CD4-positive, alpha-beta T cell treated with Interleukin-21 for 1 hour (primary cell): ENCODE results near the gene SRSF4.
"Not testable (repeated sequence)": the region's sequence is repeated elsewhere in the genome, so short reads cannot be mapped to it uniquely, and the experiment has no call there.

Experiments used
- DNase-seq: peaks from one replicate; pipeline ENCODE4 v3.0.0-alpha.2; 2020

SRSF4 gene

DNA sequence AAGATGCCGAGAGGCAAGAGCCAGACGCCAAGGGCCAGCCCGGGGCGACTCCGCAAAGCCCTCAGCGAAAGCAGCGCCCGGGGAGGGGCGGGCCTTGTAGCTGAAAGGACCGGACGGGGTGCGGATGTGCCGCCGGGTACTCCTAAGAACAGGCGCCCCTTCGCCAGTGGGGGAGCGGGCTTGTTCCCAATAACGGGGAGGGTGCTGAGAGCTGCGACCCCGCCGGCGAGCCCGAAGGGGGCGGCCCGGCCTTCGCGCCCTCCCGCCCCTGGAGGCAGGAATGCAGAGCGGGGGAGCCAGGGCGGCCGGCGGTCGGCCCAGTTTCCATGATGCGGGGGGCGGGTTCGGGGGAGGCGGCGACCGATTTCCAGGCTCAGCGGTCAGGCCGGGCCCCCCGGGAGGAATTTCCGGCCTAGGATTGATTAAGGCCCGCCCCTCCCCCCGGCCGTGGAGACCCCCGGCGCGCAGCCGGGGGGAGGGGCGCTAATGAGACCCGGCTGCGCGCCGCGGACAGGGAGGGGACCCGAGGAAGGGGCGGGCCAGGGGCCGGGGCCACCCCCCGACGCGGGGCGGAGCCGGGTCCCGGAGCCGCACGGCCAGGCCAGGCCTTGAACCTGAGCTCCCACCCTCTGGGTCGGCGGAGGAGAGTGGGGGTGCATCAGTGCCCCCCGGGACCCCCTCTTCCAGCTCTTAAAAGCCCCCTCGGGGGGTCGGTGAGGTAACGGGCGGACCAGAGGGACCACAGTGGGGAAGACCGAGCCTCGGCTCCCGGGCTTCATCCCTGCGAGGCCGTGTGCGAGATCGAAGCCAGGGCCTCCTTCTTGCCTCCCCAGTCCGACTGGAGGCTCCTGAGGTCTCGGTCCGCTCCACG lies 57.1 kb downstream of the SRSF4 start:
- peak; percentile 42 for DNase-seq

DNA sequence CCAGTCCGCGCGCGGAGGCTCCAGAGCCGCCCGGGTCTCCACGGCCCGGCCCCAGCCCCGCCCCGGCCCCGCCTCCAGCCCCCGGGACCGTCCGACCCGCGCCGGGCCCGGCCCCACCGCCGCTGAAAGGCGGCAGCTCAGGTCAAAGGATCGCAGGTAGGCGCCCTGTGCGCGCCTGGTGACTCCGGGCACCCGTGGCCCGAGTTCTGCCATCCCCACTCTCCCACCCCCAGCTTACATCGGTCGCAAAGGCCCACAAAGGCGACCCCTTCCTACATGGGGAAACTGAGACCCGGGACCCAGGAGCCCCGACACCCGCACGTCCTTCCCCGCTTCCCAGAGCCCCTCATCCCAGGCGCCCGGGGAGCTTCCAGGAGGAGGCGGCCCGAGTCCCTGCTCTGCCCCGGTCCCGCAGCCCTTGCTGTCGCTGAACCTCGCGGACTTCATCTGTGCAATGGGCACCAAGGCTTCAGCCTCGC lies 57.8 kb downstream of the SRSF4 start, which contains the start of gene TMEM200B:
Gene TMEM200B, minus strand, starts transcription at position 17 of the 479 bp plus-strand sequence. CDS start 2,075 bp downstream, outside the sequence.
- DNase-seq = no peak

DNA sequence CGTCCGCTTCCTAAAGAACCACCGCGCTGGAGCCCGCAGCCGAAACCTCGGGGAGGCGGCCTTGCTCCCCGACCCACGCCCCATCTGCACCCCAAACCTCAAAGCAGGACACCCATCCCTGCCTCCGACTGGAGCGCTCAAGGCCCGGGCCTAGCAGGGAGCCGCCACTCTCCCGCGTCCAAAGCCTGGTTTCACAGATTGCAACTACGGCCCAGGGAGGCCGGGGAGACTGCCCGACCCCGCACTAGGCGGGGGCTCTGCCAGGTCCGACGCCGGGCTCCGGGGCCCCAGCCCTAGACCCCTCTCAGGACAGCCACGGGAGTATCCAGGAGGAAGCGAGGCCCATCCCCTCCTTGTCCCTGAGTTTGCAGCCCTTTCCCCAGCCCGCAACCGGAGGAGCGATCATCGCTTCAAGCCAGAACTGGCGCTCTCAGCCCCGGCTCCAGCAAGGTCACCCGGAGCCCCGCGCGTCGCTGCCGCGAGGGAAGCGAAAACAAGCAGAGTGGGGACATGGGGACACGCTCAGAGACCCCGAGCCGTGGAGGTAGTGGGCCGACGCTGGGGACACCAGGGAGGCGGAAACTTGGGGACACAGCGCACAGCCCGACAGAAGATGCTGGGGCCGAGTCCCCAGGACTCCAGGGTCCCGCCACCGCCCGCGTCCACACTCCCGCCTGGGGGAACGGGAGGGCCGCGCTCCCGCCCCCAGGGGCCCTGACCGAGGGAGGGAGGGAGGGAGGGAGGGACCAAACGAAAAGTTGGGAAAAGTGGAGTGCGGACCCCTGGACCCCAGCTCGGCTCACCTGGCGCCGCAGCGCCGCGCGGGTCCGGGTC lies 58.4 kb downstream of the SRSF4 start:
- DNase-seq = no peak

DNA sequence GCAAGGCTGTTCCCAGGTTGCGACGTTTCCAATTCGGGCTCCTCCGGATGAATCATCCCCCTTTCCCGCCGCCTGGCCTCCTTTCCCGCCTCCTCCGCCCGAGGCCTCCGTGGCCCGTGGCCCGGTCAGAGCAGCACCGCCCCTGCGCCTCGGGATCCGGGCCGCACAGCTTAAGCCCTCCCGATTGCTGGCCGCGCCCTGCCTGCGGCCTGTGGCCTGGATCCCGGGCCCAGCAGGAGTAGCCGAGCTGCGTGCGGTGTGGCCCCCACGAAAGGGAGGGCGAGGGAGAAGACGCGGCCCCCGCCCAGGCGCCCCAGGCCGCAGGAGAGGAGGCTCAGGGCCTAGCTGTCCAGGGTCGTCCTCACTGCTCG lies 59.0 kb downstream of the SRSF4 start:
- DNase-seq = no peak

DNA sequence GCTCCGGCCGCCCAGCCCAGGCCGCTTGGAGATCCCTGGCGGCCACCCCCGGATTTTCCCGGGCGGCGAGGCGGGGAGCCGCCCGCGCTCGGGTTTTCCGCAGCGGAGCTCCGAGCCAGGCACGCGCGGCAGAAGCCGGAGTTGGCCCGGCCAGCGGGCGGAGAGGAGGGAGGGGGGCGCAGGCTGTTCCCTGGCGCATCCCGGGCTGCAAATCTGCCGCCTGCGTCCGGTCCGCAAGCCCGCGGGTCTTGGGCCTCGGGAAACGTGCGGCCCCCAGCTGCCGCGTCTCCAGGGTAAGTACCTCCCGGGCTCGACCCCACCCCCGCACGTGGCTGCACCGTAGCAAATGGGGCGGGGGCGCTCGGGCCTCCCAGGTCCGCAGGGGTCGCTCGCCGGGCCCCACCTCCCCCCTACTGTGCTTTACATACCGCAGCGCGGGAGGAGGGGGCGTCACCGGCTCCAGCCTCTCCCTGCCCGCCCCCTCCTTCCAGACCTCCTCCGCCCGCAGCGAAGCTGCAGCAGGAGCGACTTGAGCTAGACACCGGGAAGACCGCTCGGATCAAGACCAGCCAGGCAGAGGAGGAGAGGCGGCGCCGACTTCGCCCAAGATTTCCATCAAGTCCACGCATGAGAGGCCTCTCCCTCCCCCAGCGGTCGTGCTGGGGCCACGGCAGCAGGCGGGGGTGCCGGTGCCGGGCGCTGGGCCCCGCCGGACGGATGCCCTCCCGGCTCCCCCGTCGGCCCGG lies 59.6 kb downstream of the SRSF4 start:
- no peak for DNase-seq

DNA sequence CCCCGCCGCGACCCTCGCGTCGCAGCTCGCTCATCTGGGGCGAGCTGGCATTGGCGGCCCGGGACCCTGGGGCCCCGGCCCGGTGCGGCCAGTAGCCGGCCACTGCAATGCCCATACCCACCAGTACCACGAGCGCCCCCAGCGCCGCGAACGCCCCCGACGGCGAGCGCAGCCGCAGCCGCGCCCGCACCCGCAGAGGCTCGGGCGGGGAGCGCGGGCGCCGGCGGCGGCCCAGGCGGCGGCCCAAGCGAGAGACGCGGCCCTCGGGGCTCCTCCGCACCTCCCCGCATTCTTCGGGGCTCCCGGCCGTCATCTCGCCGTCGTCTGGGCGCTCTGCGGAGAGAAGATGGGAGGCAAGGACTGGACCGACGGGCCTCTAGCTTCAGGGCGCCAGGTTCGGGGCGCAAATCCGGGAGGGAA lies 60.2 kb downstream of the SRSF4 start:
- no peak for DNase-seq

DNA sequence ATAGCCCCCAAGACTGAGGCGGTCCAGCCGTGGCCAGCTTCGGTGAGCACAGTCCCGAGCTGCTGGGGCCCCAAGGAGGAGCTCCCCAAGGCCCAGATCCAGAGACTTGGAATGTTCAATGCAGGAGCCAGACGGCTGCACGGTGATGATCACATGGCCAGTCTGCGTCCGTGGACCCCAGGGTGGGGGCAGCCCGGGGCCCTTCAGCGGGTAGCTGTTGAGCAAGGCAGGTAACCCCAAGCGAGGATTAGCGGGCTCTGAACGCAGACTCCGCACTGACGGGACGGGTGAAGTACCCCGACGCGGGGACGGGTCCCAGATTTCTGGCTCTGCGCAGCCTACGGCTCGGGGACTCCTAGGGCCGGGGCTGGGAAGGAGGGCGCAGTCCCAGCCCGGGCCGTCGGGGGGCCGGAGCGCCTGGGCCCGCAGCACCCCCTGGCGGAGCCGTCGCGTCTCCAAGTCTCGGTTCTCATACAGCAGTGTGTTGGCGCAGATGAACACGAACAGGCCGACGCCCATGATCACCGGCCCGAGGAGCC lies 60.7 kb downstream of the SRSF4 start:
- peak; percentile 64 for DNase-seq

DNA sequence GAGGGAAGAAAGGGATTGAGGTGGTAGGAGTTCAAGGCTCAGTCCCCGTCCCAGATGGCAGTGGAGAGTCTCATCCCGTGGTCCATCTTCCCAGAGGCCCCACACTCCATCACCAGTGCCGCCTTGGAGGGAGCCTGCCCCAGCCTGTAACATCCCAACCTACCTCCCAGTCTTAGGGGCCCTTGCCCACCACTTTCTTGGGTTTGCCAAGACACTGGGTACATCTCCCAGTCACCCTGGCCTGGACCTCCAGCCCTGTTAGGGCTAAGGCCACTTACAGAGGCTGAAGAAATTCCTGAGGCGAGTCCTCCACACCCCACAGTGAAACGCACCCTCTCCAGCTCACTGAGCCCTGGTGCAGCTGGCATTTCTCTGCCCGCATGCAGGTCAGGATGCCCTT lies 61.3 kb downstream of the SRSF4 start:
- no peak for DNase-seq

DNA sequence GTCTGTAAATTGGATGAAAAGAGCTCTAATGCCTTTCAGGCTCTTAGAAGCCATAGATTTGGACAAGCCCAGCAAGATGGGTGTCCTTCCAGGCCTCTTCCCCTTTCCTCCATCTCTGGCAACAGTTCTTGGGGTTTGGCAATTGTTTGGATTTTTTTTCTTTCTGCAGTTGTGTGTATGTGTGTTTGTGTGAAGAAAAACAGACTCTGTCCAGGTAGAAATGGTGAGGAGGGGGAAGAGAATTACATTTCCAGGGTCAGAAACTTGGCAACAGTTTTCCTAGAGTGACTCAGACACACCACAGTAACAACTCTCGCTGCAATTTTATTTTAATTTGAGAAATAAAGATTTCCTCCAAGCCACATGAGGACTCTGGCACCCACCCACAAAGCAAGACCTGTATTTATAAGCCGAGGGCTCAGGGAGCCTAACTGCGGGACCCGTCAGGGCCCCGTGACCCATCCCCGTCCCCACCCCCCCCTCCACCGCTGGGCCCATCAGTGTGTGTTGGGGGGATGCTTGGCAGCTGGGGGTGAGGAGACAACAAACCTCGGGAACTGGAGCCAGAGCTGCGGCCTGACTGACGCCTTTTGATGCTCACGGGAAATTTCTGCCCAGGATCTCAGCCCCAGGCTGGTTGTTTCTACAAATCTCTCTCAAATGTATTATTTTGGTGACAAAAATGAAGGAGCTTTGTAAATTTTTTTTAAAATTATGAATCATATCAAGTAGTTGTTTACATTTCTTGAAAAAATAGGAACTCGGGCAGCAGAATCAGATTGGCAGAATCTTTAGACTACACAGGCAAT lies 62.4 kb downstream of the SRSF4 start:
- DNase-seq = no peak

DNA sequence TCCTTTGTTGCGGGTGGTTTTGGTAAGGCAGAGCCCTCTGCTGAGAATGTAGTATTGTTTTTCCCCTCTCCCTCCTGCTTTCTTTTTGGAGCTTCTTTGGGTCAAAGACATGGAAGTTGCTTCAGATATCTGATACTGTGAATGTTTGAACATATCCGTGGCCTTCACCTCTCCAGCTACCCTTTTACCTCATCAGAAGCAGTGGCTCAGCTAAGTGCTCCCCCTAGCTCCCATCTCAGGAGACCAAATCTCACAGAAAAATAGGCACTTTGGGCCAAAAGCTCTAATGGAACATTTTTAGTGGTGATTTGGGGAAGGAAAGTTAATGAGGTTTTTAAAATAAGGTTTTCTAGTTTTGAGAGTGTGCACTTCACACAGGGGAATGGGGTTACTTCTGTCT lies 64.3 kb downstream of the SRSF4 start:
- no peak for DNase-seq

DNA sequence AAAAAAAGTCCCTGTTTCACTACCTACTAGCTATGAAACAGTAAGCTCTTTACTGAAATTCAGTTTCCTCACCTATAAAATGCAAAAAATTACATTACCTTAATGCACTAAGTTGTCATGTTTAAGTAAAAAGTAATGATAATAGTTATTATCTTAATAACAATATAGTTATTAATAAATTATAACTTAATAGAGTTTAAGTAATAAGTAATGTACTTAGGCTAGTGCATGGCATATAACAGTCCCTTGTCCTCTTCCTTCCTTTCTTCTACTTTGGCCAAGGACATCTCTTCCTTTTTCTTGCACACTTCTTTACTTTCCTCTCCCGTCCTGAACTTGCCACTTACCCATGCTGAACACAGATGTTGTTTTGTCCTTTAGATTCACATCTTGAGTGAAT lies 67.0 kb downstream of the SRSF4 start:
- no peak for DNase-seq

DNA sequence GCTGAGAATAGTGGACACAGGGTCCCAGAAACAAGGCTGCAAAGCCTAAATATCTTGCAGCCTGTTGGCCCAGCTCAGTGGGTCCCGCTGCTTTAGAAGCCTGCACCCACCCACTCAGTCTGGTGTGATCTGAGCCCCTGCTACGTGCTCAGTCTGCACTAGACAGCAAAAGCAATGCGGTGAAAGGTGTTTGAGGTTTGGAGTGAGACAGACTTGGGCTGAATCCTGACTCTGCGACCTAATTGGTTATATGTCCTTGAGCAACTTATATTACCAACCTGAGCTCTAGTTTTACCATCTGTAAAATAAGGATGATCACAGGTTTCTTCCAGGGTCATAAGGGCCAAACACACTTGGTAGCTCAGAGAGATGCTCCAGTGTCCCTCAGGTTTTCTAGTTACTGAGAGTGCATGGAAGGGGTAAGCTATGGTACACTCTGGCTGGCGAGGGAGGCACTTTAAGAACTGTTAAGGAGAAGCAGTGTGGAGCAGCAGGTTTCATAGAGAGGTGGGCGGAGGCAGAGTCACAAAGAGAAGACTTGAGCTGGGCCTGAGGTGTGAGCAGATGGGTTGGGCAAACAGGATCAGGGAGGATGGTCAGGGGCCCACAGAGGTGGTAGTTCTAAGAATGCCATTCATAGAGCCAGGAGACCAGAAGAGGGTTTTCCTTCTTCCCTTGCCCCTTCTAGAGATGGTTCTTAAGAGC lies 68.1 kb downstream of the SRSF4 start:
- no peak for DNase-seq

DNA sequence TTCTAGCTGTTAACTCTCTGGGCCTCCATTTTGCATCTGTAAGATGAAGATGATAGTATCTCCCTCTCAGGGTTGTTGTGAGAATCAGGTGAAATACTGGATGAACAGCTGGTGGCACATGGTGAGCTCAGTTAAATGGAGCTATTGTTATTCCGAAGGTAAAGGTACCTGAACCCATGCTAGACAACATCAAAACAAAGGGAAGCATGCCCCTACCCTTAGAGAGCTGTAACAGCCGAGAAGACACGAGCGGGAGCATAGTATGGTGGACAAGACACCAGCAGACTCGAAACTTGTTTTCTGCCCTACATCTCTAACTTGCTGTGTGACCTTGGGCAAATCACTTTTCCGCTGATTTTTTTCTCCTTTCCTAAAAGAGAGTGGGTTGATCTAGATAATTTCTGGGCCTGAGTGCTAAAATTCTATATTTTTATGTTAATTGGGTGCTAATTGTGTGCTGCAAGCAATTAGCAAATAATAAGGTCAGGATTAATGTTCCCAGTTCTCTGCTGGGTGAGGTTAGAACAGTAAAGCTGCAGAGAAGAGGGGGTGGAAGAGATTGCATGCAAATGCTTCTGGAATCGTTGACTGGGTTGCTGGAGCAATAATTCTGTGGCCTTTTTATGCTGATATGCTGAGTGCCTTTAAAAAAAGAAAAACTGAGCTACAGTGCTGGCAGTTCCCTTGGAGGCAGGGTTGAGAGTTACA lies 68.8 kb downstream of the SRSF4 start:
- no peak for DNase-seq

DNA sequence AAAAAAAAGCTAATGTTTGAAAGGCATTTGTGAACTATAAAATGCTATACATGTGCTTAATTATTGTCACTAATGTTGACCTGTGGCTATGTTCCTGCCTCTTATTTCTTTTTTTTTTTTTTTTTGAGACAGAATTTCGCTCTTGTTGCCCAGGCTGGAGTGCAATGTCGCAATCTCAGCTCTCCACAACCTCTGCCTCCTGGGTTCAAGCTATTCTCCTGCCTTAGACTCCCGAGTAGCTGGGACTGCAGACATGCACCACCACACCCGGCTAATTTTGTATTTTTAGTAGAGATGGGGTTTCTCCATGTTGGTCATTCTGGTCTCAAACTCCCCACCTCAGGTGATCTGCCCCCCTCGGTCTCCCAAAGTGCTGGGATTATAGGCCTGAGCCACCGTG lies 73.7 kb downstream of the SRSF4 start:
- not testable (repeated sequence) for DNase-seq

DNA sequence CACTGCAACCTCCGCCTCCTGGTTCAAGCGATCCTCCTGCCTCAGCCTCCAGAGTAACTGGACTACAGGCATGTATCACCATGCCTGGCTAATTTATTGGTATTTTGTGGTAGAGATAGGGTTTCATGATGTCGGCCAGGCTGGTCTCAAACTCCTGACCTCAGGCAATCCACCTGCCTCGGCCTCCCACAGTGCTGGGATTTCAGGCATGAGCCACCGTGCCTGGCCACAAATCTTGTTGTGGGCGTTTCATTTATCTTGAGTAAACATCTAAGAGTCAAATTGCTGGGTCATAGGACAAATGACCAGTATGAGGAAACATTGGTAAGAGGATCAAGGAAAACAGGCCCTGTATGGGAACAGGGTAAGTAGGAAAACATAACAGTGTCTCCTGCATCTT lies 75.9 kb downstream of the SRSF4 start:
- no peak for DNase-seq

DNA sequence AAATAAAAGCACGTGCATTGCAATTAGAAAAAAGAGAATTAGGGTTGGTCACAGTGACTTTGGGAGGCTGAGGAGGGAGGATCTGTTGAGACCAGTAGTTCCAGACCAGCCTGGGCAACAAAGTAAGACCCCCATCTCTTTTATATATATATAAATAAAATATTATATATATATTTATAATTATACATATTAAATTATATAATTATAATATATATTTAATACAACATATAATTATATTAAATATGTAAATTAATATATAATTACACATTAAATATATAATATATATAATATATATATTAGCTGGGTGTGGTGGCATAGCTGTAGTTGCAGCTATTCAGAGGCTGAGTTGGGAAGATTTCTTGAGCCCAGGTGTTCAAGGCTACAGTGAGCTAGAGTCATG lies 81.2 kb downstream of the SRSF4 start:
- DNase-seq = no peak

DNA sequence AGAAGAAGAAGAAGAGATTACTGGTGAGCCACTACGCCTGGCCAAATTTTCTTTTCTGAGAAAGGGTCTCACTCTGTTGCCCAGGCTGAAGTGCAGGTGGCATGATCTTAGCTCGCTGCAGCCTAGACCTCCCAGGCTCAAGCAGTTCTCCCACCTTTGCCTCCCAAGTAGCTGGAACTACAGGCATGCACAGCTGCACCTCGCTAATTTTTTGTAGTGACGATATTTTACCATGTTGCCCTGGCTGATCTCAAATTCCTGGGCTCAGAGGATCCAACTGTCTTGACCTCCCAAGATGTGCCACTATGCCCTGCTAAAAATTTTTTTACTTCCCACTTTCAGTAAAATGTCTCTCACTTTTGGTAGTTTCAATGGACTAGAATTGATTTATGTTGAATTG lies 82.4 kb downstream of the SRSF4 start:
- no peak for DNase-seq
